AG04450 (cell line): ENCODE results near the gene KRT32. TPM values are rescaled to one million over a fixed set of nuclear protein-coding genes. Genes with fewer than 3 reads are reported as not detected.

Experiments
- CTCF ChIA-PET: fragments of 300-600, 350-600 bp; formaldehyde crosslinking; extraction: SDS; loops from one replicate; lab custom pipeline; 2022; ENCODE audit warnings: antibody characterized with exemption, inconsistent platforms; lab: Charles Lee
- POLR2A ChIA-PET: fragments of 350-600 bp; formaldehyde crosslinking; extraction: SDS; loops from one replicate; lab custom pipeline; 2021; ENCODE audit warnings: antibody characterized with exemption, inconsistent platforms; lab: Yijun Ruan, JAX
- DNase-seq: peaks from one replicate; pipeline ENCODE4 v3.0.0-alpha.2; 2011; ENCODE audit warnings: low read depth, low spot score
- H3K27ac ChIP-seq: one replicate; pipeline ENCODE4 v1.5.1; 2012; ENCODE audit warnings: low read depth, low read length, control low read depth
- H3K27me3 ChIP-seq: one replicate; pipeline ENCODE4 v1.6.0; 2012; ENCODE audit warnings: low read length; ENCODE audit not compliant: control insufficient read depth, insufficient read depth
- H3K4me3 ChIP-seq: 2 replicates; pipeline ENCODE4 v1.5.1; 2011; ENCODE audit warnings: mild to moderate bottlenecking, low read depth, low read length, control low read depth
- H3K9me3 ChIP-seq: 2 replicates; pipeline ENCODE4 v1.5.1; 2012; ENCODE audit warnings: low read length; ENCODE audit not compliant: control insufficient read depth, insufficient read depth
- polyA plus RNA-seq: library from polyadenylated mRNA; depleted of rRNA; stranded (reverse); fragments of >200 nt; gene quantifications from 2 replicates; pipeline ENCODE4 v1.2.3, GENCODE V29; 2011
- TF ChIP-seq, protein P1 (sequence below): IDR thresholded peaks from 2 replicates; pipeline ENCODE4 v1.5.1; 2011; ENCODE audit warnings: low read depth, low read length, control low read depth, inconsistent platforms

KRT32 gene
- polyA plus RNA-seq, 1 experiment: 0.09 TPM

DNA sequence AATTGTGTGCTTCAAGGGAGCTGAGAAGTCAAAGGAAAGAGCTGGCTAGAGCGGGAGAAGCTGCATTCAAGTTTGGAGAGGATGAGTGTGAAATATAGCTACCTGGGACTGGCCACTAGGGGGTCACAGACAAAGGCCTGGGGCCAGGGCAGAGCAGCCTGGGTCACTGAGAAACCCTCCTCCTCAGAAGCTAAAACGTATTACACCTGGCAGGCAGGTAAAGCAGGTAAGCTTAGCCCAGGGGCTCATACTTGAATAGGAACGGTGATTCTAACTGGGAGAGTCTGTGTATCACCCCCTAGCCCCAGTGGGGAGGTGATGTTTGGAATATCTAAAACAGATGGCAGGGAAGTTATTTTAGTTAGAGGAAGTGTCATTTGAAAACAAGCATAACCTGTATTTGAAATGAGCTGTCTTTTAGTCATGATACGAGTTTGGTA is 49.6 kb downstream of the KRT32 start:
- no peak overlapping the region for H3K4me3 ChIP-seq
- peaks cover 2% of the 10 kb centered on the region for H3K27me3 ChIP-seq
- TF ChIP-seq, protein P1, sequence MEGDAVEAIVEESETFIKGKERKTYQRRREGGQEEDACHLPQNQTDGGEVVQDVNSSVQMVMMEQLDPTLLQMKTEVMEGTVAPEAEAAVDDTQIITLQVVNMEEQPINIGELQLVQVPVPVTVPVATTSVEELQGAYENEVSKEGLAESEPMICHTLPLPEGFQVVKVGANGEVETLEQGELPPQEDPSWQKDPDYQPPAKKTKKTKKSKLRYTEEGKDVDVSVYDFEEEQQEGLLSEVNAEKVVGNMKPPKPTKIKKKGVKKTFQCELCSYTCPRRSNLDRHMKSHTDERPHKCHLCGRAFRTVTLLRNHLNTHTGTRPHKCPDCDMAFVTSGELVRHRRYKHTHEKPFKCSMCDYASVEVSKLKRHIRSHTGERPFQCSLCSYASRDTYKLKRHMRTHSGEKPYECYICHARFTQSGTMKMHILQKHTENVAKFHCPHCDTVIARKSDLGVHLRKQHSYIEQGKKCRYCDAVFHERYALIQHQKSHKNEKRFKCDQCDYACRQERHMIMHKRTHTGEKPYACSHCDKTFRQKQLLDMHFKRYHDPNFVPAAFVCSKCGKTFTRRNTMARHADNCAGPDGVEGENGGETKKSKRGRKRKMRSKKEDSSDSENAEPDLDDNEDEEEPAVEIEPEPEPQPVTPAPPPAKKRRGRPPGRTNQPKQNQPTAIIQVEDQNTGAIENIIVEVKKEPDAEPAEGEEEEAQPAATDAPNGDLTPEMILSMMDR: 0 out of 2 replicates have a peak, but pooled peaks have one; percentile 31
- no peak for DNase-seq
- ChIA-PET POLR2A (no interaction called here), CTCF (interaction anchor here (0.6 to 1.2 kb wide), 5 partner anchors 9 to 562 kb away, joined by 3 to 7 read pairs (median 3); no protein-coding TSS in a partner anchor)
- no peaks in the 10 kb centered on the region for H3K9me3 ChIP-seq
- peak overlapping the region; percentile 47 for H3K27ac ChIP-seq

GRCh38 chr17:41417127-41417526 is 50.1 kb downstream of the KRT32 start:
- CTCF ChIA-PET: interaction anchor here (0.6 to 1.2 kb wide), 3 partner anchors 95 to 561 kb away, joined by 3 to 7 read pairs (median 3); no protein-coding TSS in a partner anchor
- H3K27ac ChIP-seq: no peak overlapping the region
- POLR2A ChIA-PET: no interaction called here

GRCh38 chr17:41416479-41416878 is 50.7 kb downstream of the KRT32 start:
- H3K27ac ChIP-seq: no peak overlapping the region

More at GRCh38 chr17:41417127-41417526, 50.1 kb downstream of the KRT32 start:
- Histone ChIP-seq H3K4me3 (no peak overlapping the region), H3K9me3 (no peaks in the 10 kb centered on the region), H3K27me3 (peaks cover 2% of the 10 kb centered on the region)
- DNase-seq: no peak
- TF ChIP-seq, protein P1: no peak

GRCh38 chr17:41415833-41416335 is 51.3 kb downstream of the KRT32 start:
- CTCF ChIA-PET: interaction anchor here (0.8 to 1.3 kb wide), 2 partner anchors 247 to 250 kb away, joined by 3 to 4 read pairs; no protein-coding TSS in a partner anchor
- TF ChIP-seq, protein P1: no peak
- no peak overlapping the region for H3K4me3 ChIP-seq
- POLR2A ChIA-PET: interaction anchor here (0.7 to 1.5 kb wide), 2 partner anchors 12 to 49 kb away, joined by 4 to 9 read pairs; no protein-coding TSS in a partner anchor
- peaks cover 3% of the 10 kb centered on the region; the same call in 1 of the 2 replicates for H3K9me3 ChIP-seq
- no peak for DNase-seq
- H3K27ac ChIP-seq: peak overlapping the region; percentile 61
- peaks cover 2% of the 10 kb centered on the region for H3K27me3 ChIP-seq

More at GRCh38 chr17:41416479-41416878, 50.7 kb downstream of the KRT32 start:
- DNase-seq: no peak
- TF ChIP-seq, protein P1: no peak
- no peak overlapping the region for H3K4me3 ChIP-seq
- ChIA-PET POLR2A (interaction anchor here (0.7 to 1.5 kb wide), 2 partner anchors 12 to 49 kb away, joined by 4 to 9 read pairs; no protein-coding TSS in a partner anchor), CTCF (interaction anchor here (0.8 to 1.3 kb wide), 2 partner anchors 246 to 249 kb away, joined by 3 to 4 read pairs; no protein-coding TSS in a partner anchor)
- peaks cover 2% of the 10 kb centered on the region for H3K27me3 ChIP-seq
- peaks cover under 1% of the 10 kb centered on the region; the same call in 1 of the 2 replicates for H3K9me3 ChIP-seq

DNA sequence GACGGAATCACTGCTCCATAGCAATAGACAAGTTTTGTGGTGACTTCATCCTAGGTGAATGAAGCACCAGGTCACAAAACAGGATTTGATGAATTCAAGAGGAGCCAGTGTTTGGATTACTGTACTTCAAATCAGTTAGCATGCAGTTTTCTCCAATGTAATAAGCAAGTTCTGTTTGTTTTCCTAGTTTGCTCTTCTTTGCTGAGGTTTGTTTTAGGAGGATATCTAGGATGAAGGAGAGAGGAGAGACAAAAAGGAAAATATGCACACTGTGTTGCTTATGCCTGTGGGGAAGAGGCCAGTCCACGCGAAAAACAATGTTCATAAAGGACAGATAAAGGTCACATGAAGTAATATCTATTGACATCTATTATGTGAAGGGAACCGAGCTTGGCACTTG is 51.8 kb downstream of the KRT32 start:
- Histone ChIP-seq H3K27me3 (peaks cover 2% of the 10 kb centered on the region), H3K4me3 (no peak overlapping the region), H3K9me3 (peaks cover 3% of the 10 kb centered on the region; the same call in 1 of the 2 replicates), H3K27ac (no peak overlapping the region)
- CTCF ChIA-PET: interaction anchor here (0.8 to 1.3 kb wide), 2 partner anchors 247 to 250 kb away, joined by 3 to 4 read pairs; no protein-coding TSS in a partner anchor
- DNase-seq: no peak
- TF ChIP-seq, protein P1: no peak
- POLR2A ChIA-PET: interaction anchor here (1.5 kb wide), 1 partner anchor 11 kb away, joined by 9 read pairs; no protein-coding TSS in a partner anchor
